Esophagus muscularis mucosa (tissue), 4 donors: Measurements from ENCODE around the gene SMCO3. TPM values are rescaled to one million over a fixed set of nuclear protein-coding genes. Genes with fewer than 3 reads are reported as not detected.

Experiments used
- DNase-seq: peaks from one replicate; pipeline ENCODE4 v3.0.0-alpha.2; 2017; ENCODE audit errors: extremely low spot score
- H3K27ac ChIP-seq, 4 donors: fragments of 200-600 bp; sonication (generic); replicated peaks in 1 of 4; 1 replicate in 3 of 4; 2 replicates in 1 of 4; pipeline ENCODE4 v1.5.1; 2016 to 2019; ENCODE audit warnings: mild to moderate bottlenecking in 1 of 4
- H3K27me3 ChIP-seq, 4 donors: fragments of 200-600 bp; sonication (generic); one replicate each; pipeline versions ENCODE4 v1.5.1 to v1.6.0; 2016 to 2019
- H3K36me3 ChIP-seq, 4 donors: fragments of 200-600 bp; sonication (generic); one replicate each; pipeline ENCODE4 v1.5.1; 2016 to 2019
- H3K4me1 ChIP-seq, 4 donors: fragments of 200-600 bp; sonication (generic); one replicate each; pipeline ENCODE4 v1.5.1; 2016 to 2019
- H3K4me3 ChIP-seq, 4 donors: fragments of 200-600 bp; sonication (generic); 1 replicate in 2 of 4; 2 replicates in 2 of 4; pipeline ENCODE4 v1.5.1; 2016 to 2019; ENCODE audit warnings: mild to moderate bottlenecking in 4 of 4, moderate library complexity in 1 of 4
- H3K9me3 ChIP-seq, 4 donors: fragments of 200-600 bp; sonication (generic); 1 replicate in 3 of 4; 2 replicates in 1 of 4; pipeline ENCODE4 v1.5.1; 2016 to 2019
- CTCF ChIP-seq, 3 experiments: fragments of 200-600 bp in 2 of 3; fragments of 450-650 bp in 1 of 3; sonication (generic) in 2 of 3; IDR thresholded peaks; one replicate each; pipeline ENCODE4 v1.5.1; 2017 to 2019; ENCODE audit warnings: antibody characterized with exemption in 3 of 3, mild to moderate bottlenecking in 2 of 3, moderate library complexity in 1 of 3
- EP300 ChIP-seq: sonication (generic); formaldehyde crosslinking; IDR thresholded peaks from one replicate; pipeline ENCODE4 v1.6.1; 2017; ENCODE audit warnings: antibody characterized with exemption
- POLR2A ChIP-seq: fragments of 450-650 bp; IDR thresholded peaks from one replicate; pipeline ENCODE4 v1.6.1; 2017; ENCODE audit warnings: antibody characterized with exemption, moderate library complexity, mild to moderate bottlenecking, low read depth
- POLR2AphosphoS5 ChIP-seq, 2 donors: sonication (generic); formaldehyde crosslinking; IDR thresholded peaks; one replicate each; pipeline ENCODE4 v1.6.1; 2017; ENCODE audit warnings: antibody characterized with exemption in 2 of 2
- WGBS: methylation state at CpG from one replicate; pipeline ENCODE4 v1.1.5; 2018; 5-methylcytosine and 5-hydroxymethylcytosine counted together
- intact Hi-C: fragments of 100-400 bp; cut with DNase I; formaldehyde crosslinking; loops from one replicate; pipeline ENCODE4 v1.15.1; 2023
- total RNA-seq, 4 donors: library from RNA; depleted of rRNA; stranded (reverse); fragments of >200 nt; gene quantifications; one replicate each; pipeline versions ENCODE4 v1.1.0 to v1.2.1, GENCODE V29; 2016

SMCO3 gene
- total RNA-seq, 4 donors from 2014 or later, result 0.23 TPM; not detected in 3

- Histone ChIP-seq H3K27ac (peak overlapping the region in 3 of 4 donors; percentile 91 to 96 (median 91)), H3K4me3 (peak overlapping the region; percentile 82 to 96 (median 85)), H3K4me1 (peaks cover 13 to 24% (median 22%) of the 10 kb centered on the region in 4 donors), H3K27me3 (no peaks in the 10 kb centered on the region), H3K36me3 (peaks cover 5 to 31% (median 21%) of the 10 kb centered on the region in 4 donors), H3K9me3 (no peaks in the 10 kb centered on the region)
- TF ChIP-seq POLR2A (no peak), EP300 (no peak), POLR2AphosphoS5 (IDR thresholded peaks at IDR 0.05) (no peak), CTCF (IDR thresholded peaks at IDR 0.05) (no peak)
- 59% methylated on average over 4 of the region's 4 CpGs for WGBS
- intact Hi-C loops, result loop anchor here (5.0 kb wide), 1 partner anchor 35 kb away; no protein-coding TSS in a partner anchor
- DNase-seq, result no peak
Observed at GRCh38 chr12:14802247-14802646, 11.7 kb downstream of the SMCO3 start.

GRCh38 chr12:14795028-14795448 lies 18.9 kb downstream of the SMCO3 start:
- no peak for TF ChIP-seq CTCF (IDR thresholded peaks at IDR 0.05)
- TF ChIP-seq POLR2A, result no peak
- TF ChIP-seq EP300, result no peak
- TF ChIP-seq POLR2AphosphoS5 (IDR thresholded peaks at IDR 0.05), result no peak
- Histone ChIP-seq H3K27me3 (no peaks in the 10 kb centered on the region), H3K36me3 (peaks cover 45 to 100% (median 88%) of the 10 kb centered on the region in 4 donors), H3K4me3 (no peak overlapping the region), H3K4me1 (no peaks in the 10 kb centered on the region), H3K9me3 (no peaks in the 10 kb centered on the region), H3K27ac (no peak overlapping the region)
- WGBS, result 70% methylated on average over 4 of the region's 4 CpGs
- intact Hi-C loops, result no loop called here
- no peak for DNase-seq

GRCh38 chr12:14785568-14785967 lies 28.4 kb downstream of the SMCO3 start:
- TF ChIP-seq POLR2AphosphoS5 (IDR thresholded peaks at IDR 0.05) (no peak), POLR2A (no peak), EP300 (no peak), CTCF (IDR thresholded peaks at IDR 0.05) (no peak)
- no peaks in the 10 kb centered on the region for H3K27me3 ChIP-seq
- H3K4me1 ChIP-seq, result no peaks in the 10 kb centered on the region
- DNase-seq, result no peak
- H3K27ac ChIP-seq, result no peak overlapping the region
- peaks cover 35 to 64% (median 54%) of the 10 kb centered on the region in 4 donors for H3K36me3 ChIP-seq
- 86% methylated on average over 3 of the region's 3 CpGs for WGBS
- intact Hi-C loops, result no loop called here
- H3K4me3 ChIP-seq, result no peak overlapping the region
- H3K9me3 ChIP-seq, result no peaks in the 10 kb centered on the region

GRCh38 chr12:14784471-14784870 lies 29.5 kb downstream of the SMCO3 start:
- Histone ChIP-seq H3K4me3 (no peak overlapping the region), H3K27me3 (no peaks in the 10 kb centered on the region), H3K9me3 (no peaks in the 10 kb centered on the region), H3K4me1 (no peaks in the 10 kb centered on the region), H3K36me3 (peaks cover 25 to 53% (median 43%) of the 10 kb centered on the region in 4 donors), H3K27ac (no peak overlapping the region)
- DNase-seq, result no peak
- intact Hi-C loops, result no loop called here
- WGBS, result 98% methylated on average over 2 of the region's 2 CpGs
- TF ChIP-seq POLR2AphosphoS5 (IDR thresholded peaks at IDR 0.05) (no peak), POLR2A (no peak), EP300 (no peak), CTCF (IDR thresholded peaks at IDR 0.05) (no peak)

GRCh38 chr12:14782756-14783155 lies 31.2 kb downstream of the SMCO3 start:
- H3K4me3 ChIP-seq, result no peak overlapping the region
- no peaks in the 10 kb centered on the region for H3K9me3 ChIP-seq
- H3K4me1 ChIP-seq, result no peaks in the 10 kb centered on the region
- H3K36me3 ChIP-seq, result peaks cover 13 to 36% (median 25%) of the 10 kb centered on the region in 4 donors
- H3K27me3 ChIP-seq, result no peaks in the 10 kb centered on the region
- DNase-seq, result no peak
- no peak overlapping the region for H3K27ac ChIP-seq
- intact Hi-C loops, result no loop called here
- TF ChIP-seq POLR2A, result no peak
- TF ChIP-seq CTCF (IDR thresholded peaks at IDR 0.05), result no peak
- no peak for TF ChIP-seq EP300
- no peak for TF ChIP-seq POLR2AphosphoS5 (IDR thresholded peaks at IDR 0.05)
